Stimulated activated CD8-positive, alpha-beta memory T cell treated with anti-CD3 and anti-CD28 coated beads, Interleukin-4, amount 100 ng/mL, for 1 hour (primary cell): Measurements from ENCODE around the gene SLC26A8.

Source experiments
- DNase-seq, 2 donors: peaks; one replicate each; pipeline ENCODE4 v3.0.0-alpha.2; 2020; ENCODE audit warnings: low read depth in 2 of 2, low spot score in 1 of 2

SLC26A8 gene, protein sequence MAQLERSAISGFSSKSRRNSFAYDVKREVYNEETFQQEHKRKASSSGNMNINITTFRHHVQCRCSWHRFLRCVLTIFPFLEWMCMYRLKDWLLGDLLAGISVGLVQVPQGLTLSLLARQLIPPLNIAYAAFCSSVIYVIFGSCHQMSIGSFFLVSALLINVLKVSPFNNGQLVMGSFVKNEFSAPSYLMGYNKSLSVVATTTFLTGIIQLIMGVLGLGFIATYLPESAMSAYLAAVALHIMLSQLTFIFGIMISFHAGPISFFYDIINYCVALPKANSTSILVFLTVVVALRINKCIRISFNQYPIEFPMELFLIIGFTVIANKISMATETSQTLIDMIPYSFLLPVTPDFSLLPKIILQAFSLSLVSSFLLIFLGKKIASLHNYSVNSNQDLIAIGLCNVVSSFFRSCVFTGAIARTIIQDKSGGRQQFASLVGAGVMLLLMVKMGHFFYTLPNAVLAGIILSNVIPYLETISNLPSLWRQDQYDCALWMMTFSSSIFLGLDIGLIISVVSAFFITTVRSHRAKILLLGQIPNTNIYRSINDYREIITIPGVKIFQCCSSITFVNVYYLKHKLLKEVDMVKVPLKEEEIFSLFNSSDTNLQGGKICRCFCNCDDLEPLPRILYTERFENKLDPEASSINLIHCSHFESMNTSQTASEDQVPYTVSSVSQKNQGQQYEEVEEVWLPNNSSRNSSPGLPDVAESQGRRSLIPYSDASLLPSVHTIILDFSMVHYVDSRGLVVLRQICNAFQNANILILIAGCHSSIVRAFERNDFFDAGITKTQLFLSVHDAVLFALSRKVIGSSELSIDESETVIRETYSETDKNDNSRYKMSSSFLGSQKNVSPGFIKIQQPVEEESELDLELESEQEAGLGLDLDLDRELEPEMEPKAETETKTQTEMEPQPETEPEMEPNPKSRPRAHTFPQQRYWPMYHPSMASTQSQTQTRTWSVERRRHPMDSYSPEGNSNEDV

GRCh38 chr6:36023996-36024795 lies at the start of gene SLC26A8:
TSS of gene SLC26A8 (minus strand) at chr6:36024641. CDS start at chr6:36019707, 4,934 bp downstream.
- no peak for DNase-seq

GRCh38 chr6:36073587-36073986 lies 49.1 kb upstream of the SLC26A8 start:
- no peak for DNase-seq

- no peak for DNase-seq
Observed at GRCh38 chr6:36072681-36073080, 48.2 kb upstream of the SLC26A8 start.

GRCh38 chr6:36071714-36072113 lies 47.3 kb upstream of the SLC26A8 start:
- no peak for DNase-seq

DNA sequence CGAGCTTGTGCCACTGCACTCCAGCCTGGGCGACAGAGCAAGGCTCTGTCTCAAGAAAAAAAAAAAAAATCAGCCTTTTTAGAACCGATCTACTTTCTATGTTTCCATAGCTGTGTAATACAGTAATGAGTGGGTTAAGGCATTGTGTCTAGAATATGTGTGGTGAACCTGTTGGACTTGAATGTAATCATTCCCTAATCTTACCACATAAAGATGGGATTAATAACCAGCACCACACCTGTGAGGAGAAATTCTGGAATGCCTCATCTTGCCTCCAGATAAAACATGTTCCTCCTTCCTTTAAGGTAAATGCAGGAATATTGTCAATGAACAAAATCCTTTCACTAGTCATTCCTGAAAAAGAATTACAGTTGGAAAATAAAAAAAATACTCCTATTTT lies 46.8 kb upstream of the SLC26A8 start:
- DNase-seq = no peak

DNA sequence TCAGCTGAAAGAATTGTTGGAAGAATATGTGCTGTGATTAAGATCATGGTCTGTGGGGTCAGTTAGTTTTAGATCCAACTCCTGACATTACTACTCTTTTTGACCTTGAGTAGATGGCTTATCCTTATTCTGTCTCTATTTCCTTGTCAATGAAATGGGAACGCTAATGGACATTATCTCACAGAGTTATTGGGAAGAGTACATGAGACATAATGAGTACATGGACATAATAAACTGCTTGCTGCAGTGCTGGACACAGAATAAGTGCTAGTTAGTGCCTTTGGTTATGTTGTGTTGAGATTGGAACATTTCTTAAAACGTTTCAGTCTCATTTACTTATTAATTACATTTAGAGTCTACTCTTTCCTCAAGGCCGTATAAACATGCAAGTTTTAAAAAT lies 45.8 kb upstream of the SLC26A8 start:
- no peak for DNase-seq

- no peak for DNase-seq
Observed at GRCh38 chr6:36069573-36069972, 45.1 kb upstream of the SLC26A8 start.

DNA sequence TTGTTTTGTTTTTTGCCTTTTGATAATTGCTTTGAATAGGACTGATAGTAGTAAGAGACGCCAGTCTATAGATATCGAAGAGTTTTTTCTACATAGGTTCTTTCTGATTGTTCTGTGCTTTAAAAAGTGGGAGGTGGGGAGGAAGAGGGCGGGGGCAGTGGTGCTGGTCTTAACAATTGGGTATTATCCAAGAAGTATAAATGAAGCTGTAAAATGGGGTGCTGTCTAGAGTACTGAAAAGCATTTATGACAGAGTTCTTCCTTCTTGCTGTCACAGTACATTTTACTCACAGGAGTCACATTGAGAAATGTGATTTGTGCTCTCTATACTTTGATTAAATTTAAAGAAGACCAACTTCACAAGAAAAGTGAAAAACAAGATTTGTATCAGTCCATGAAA lies 44.1 kb upstream of the SLC26A8 start:
- DNase-seq = no peak

DNA sequence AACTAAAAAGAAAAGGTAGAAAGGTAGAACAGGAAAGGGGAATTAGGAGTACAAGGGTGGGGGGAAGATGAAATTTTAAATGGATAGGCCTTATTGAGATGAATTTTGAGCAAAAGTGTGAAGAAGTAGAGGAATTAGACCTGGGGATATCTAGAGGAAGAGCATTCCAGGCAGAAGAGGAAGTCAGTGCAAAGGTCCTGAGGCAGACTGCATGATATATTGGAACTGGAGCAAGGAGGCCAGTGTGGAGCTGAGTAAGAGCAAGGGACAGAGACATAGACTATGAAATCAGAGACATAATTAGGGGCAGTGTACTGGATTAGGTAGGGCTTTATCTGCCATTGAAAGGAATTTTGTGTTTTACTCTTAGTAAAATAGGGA lies 43.6 kb upstream of the SLC26A8 start:
- DNase-seq = no peak

GRCh38 chr6:36067374-36068011 lies 43.1 kb upstream of the SLC26A8 start:
- no peak for DNase-seq

- no peak for DNase-seq
Observed at GRCh38 chr6:36066817-36067216, 42.4 kb upstream of the SLC26A8 start.

DNA sequence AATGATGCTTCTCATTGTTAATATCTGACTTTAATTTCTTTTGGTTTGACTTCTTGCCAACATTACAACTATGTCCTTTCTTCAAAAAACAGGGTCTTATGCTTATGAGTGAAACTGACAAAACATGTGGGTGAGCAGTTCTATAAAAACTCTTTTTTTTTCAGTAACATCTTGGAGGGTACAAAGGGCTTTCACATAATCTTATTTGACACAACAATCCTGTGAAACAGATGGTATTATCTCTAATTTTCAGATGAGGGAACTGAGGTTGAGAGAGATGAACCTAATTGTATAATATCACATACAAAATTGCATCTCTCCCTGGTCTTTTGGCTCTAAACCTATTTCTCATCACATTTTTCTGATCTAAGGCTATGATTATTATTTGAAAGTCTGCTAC lies 41.5 kb upstream of the SLC26A8 start:
- no peak for DNase-seq

GRCh38 chr6:36064770-36065396 lies 40.4 kb upstream of the SLC26A8 start:
- DNase-seq = no peak

GRCh38 chr6:36063318-36064060 lies 39.0 kb upstream of the SLC26A8 start:
- DNase-seq = no peak

GRCh38 chr6:36062247-36062646 lies 37.8 kb upstream of the SLC26A8 start:
- no peak for DNase-seq

DNA sequence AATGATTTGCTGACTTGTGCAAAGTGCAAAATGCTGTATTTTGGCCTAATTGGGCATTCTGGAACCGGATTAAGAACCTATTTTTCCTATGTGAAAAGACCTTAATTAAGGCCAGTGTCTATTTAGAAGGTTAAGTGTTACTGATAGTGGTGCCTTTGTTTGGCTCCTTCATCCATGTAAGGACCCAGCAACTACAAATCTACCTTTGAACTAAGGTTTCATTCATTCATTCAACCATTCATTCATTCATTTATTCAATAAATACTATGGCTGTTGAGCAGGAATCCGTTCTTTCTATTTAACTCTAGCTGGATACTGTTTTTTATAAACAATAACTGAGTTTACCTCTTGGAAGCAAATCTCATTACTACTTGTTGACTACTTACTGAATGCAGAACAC lies 36.8 kb upstream of the SLC26A8 start:
- DNase-seq = no peak

DNA sequence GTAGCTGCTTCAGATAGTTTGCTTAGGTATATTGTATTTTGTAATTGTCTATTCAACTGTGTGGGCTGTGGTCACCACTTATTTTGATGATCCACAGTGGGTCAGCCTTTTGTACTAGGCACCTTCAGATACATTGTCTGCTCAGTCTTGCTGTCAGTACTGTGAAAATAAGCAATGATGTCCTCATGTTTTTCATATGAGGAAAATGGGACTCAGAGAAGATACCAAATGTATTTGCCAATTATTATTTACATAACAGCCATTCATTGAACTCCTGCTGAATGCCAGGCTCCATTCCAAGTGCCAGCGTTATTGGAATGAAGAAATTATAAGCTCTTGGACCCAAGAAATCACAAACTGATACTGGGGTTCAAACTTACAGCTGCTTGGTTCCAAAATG lies 31.7 kb upstream of the SLC26A8 start:
- DNase-seq = no peak

DNA sequence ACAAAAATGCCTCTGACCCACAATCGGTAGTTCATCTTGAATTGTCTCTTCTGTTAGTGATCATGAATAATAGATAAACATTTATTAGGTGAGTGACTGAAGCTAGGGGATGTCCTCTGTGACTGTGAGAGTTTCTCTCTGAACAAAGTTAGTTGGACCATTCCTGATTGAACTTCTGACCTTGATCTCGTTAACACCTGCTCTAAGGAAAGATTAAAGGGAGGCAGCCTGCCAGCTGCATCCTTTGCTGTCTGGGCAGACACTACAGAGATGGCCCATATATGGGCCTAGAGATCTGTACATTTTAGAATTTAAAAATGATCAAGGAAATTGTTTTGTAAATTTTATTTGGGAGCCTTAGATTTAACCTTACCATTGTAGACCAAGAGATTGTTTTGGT lies 30.5 kb upstream of the SLC26A8 start:
- no peak for DNase-seq

- DNase-seq = no peak
Observed at GRCh38 chr6:36054415-36054814, 30.0 kb upstream of the SLC26A8 start.

GRCh38 chr6:36053878-36054277 lies 29.4 kb upstream of the SLC26A8 start:
- DNase-seq = no peak
